IMR-90 (cell line): Measurements from ENCODE around the gene NDUFS7. TPM values are rescaled to one million over a fixed set of nuclear protein-coding genes. Genes with fewer than 3 reads are reported as not detected.

Experiments used
- ATAC-seq: fragments of 200-7000 bp; cut with Tn5 transposase; 2 replicates; pipeline ENCODE4 v1.9.1; 2020; ENCODE audit warnings: low read depth, mild to moderate bottlenecking, moderate library complexity
- BruUV-seq: library from RNA; stranded (reverse); fragments of 400-500 nt; replicated peaks from 2 replicates; lab custom pipeline; 2021; lab: Mats Ljungman, UMichigan
- CTCF ChIA-PET: fragments of 300-600 bp; formaldehyde crosslinking; extraction: SDS; loops from one replicate; lab custom pipeline; 2021; ENCODE audit warnings: antibody characterized with exemption; lab: Yijun Ruan, JAX
- POLR2A ChIA-PET: fragments of 300-600 bp; sonication (Branson Sonifier 250); formaldehyde crosslinking; loops from one replicate; lab custom pipeline; 2022; ENCODE audit warnings: antibody characterized with exemption; ENCODE audit not compliant: unreplicated experiment; lab: Charles Lee
- DNase-seq: peaks from one replicate; pipeline ENCODE4 v3.0.0; 2013
- H2AFZ ChIP-seq: replicated peaks from 2 replicates; pipeline ENCODE3; 2013; ENCODE audit warnings: low read length, mild to moderate bottlenecking; ENCODE audit not compliant: poor library complexity
- H2AK5ac ChIP-seq: 2 replicates; pipeline ENCODE4 v1.6.1; 2013; ENCODE audit warnings: low read depth, low read length, inconsistent platforms
- H2AK9ac ChIP-seq: replicated peaks from 2 replicates; pipeline ENCODE3; 2013; ENCODE audit warnings: mild to moderate bottlenecking, low read depth, low read length, moderate library complexity; ENCODE audit not compliant: poor library complexity
- H2BK120ac ChIP-seq: 2 replicates; pipeline ENCODE4 v1.6.1; 2013; ENCODE audit warnings: low read depth, low read length, inconsistent platforms
- H2BK15ac ChIP-seq: 3 replicates; pipeline ENCODE4 v1.6.1; 2013; ENCODE audit warnings: low read depth, low read length, inconsistent platforms
- H2BK20ac ChIP-seq: 2 replicates; pipeline ENCODE4 v1.6.1; 2013; ENCODE audit warnings: low read depth, mild to moderate bottlenecking, inconsistent platforms, low read length, moderate library complexity
- H2BK5ac ChIP-seq: 2 replicates; pipeline ENCODE4 v1.6.1; 2013; ENCODE audit warnings: mild to moderate bottlenecking, low read depth, low read length, inconsistent platforms; ENCODE audit not compliant: poor library complexity, severe bottlenecking
- H3K14ac ChIP-seq: replicated peaks from 2 replicates; pipeline ENCODE4 v1.6.1; 2013; ENCODE audit warnings: low read depth, low read length, inconsistent platforms
- H3K18ac ChIP-seq: 2 replicates; pipeline ENCODE4 v1.6.1; 2013; ENCODE audit warnings: low read depth, low read length, control low read depth
- H3K23ac ChIP-seq: 2 replicates; pipeline ENCODE4 v1.6.1; 2013; ENCODE audit warnings: low read depth, low read length, inconsistent platforms
- H3K27ac ChIP-seq: 2 replicates; pipeline ENCODE4 v1.5.1; 2013; ENCODE audit warnings: mild to moderate bottlenecking, control low read depth, low read length; ENCODE audit not compliant: insufficient read depth
- H3K27me3 ChIP-seq: 2 replicates; pipeline ENCODE4 v1.6.1; 2013; ENCODE audit warnings: low read length; ENCODE audit not compliant: control insufficient read depth, insufficient read depth
- H3K36me3 ChIP-seq: 2 replicates; pipeline ENCODE4 v1.6.1; 2013; ENCODE audit warnings: low read length, mixed read lengths; ENCODE audit not compliant: control insufficient read depth, insufficient read depth
- H3K4ac ChIP-seq: 2 replicates; pipeline ENCODE4 v1.6.1; 2013; ENCODE audit warnings: low read depth, low read length, inconsistent platforms
- H3K4me1 ChIP-seq: 2 replicates; pipeline ENCODE4 v1.6.1; 2013; ENCODE audit warnings: low read length, mixed read lengths; ENCODE audit not compliant: control insufficient read depth, insufficient read depth
- H3K4me2 ChIP-seq: 2 replicates; pipeline ENCODE4 v1.6.1; 2013; ENCODE audit warnings: low read depth, mild to moderate bottlenecking, control low read depth, low read length, moderate library complexity
- H3K4me3 ChIP-seq: 2 replicates; pipeline ENCODE4 v1.5.1; 2013; ENCODE audit warnings: low read depth, mild to moderate bottlenecking, control low read depth, low read length, moderate library complexity; ENCODE audit not compliant: insufficient read depth
- H3K56ac ChIP-seq: 2 replicates; pipeline ENCODE4 v1.6.1; 2013; ENCODE audit warnings: low read length, inconsistent platforms; ENCODE audit not compliant: insufficient read depth; ENCODE audit errors: extremely low read depth
- H3K79me1 ChIP-seq, 2 experiments: 2 replicates each; pipeline ENCODE4 v1.6.1; 2013; ENCODE audit warnings: low read length in 2 of 2, inconsistent platforms in 1 of 2, low read depth in 1 of 2
- H3K9ac ChIP-seq: 2 replicates; pipeline ENCODE4 v1.6.1; 2013; ENCODE audit warnings: low read depth, low read length, control low read depth
- H3K9me1 ChIP-seq: 2 replicates; pipeline ENCODE4 v1.6.1; 2013; ENCODE audit warnings: low read length, inconsistent platforms; ENCODE audit not compliant: insufficient read depth
- H3K9me3 ChIP-seq: 2 replicates; pipeline ENCODE4 v1.6.1; 2013; ENCODE audit warnings: low read length; ENCODE audit not compliant: control insufficient read depth, insufficient read depth
- H4K20me1 ChIP-seq: 2 replicates; pipeline ENCODE4 v1.6.1; 2013; ENCODE audit warnings: low read length, inconsistent platforms; ENCODE audit not compliant: insufficient read depth
- H4K5ac ChIP-seq: 2 replicates; pipeline ENCODE4 v1.6.1; 2013; ENCODE audit warnings: mild to moderate bottlenecking, low read depth, low read length, control low read depth
- H4K8ac ChIP-seq, 2 experiments: 2 replicates each; pipeline ENCODE4 v1.6.1; 2013; ENCODE audit warnings: low read depth in 2 of 2, low read length in 2 of 2, control low read depth in 1 of 2, inconsistent platforms in 1 of 2
- H4K91ac ChIP-seq: 2 replicates; pipeline ENCODE4 v1.6.1; 2013; ENCODE audit warnings: low read depth, low read length, inconsistent platforms; ENCODE audit not compliant: insufficient read depth
- BHLHE40 ChIP-seq: fragments of 150-350 bp; IDR thresholded peaks from 2 replicates; pipeline ENCODE4 v1.6.1; 2016; ENCODE audit warnings: mild to moderate bottlenecking, low read depth, low read length
- CEBPB ChIP-seq: IDR thresholded peaks from 2 replicates; pipeline ENCODE4 v1.6.1; 2012; ENCODE audit warnings: low read depth, low read length, improper control_type of control experiment
- CHD1 ChIP-seq: IDR thresholded peaks from 2 replicates; pipeline ENCODE4 v1.6.1; 2012; ENCODE audit warnings: low read depth, low read length, improper control_type of control experiment
- CTCF ChIP-seq: conservative IDR thresholded peaks from 2 replicates; pipeline ENCODE4 v1.5.1; 2012; ENCODE audit warnings: mild to moderate bottlenecking, low read depth, low read length, improper control_type of control experiment
- FOS ChIP-seq: fragments of 150-350 bp; IDR thresholded peaks from 2 replicates; pipeline ENCODE4 v1.6.1; 2016; ENCODE audit warnings: low read depth, low read length
- MAFK ChIP-seq: IDR thresholded peaks from 2 replicates; pipeline ENCODE4 v1.6.1; 2012; ENCODE audit warnings: low read depth, low read length, improper control_type of control experiment
- MXI1 ChIP-seq: IDR thresholded peaks from 2 replicates; pipeline ENCODE4 v1.6.1; 2012; ENCODE audit warnings: low read depth, mild to moderate bottlenecking, low read length, moderate library complexity, borderline replicate concordance
- RFX5 ChIP-seq: IDR thresholded peaks from 2 replicates; pipeline ENCODE4 v1.8.0; 2012; ENCODE audit warnings: low read depth, mild to moderate bottlenecking, low read length, moderate library complexity
- SMC3 ChIP-seq: fragments of 150-350 bp; IDR thresholded peaks from 2 replicates; pipeline ENCODE4 v1.6.1; 2016; ENCODE audit warnings: low read depth, mild to moderate bottlenecking, antibody characterized with exemption, low read length, moderate library complexity
- USF2 ChIP-seq: fragments of 150-350 bp; IDR thresholded peaks from 2 replicates; pipeline ENCODE4 v1.6.1; 2017; ENCODE audit warnings: mild to moderate bottlenecking, antibody characterized with exemption, low read length, low read depth
- WGBS, 2 experiments: methylation state at CpG; one replicate each; pipeline versions ENCODE4 v1.1.5 to v1.1.7; 2013; ENCODE audit warnings: missing lambda C conversion rate in 2 of 2; ENCODE audit not compliant: insufficient read length in 1 of 2; ENCODE audit errors: extremely low coverage in 2 of 2; 5-methylcytosine and 5-hydroxymethylcytosine counted together
- dilution Hi-C: fragments of 300-500 bp; cut with HindIII; formaldehyde crosslinking; loops from one replicate; pipeline ENCODE4 v1.14.3; 2018; ENCODE audit warnings: low sequenced_read_pairs; ENCODE audit not compliant: unreplicated experiment
- in situ Hi-C: fragments of 300-500 bp; cut with MboI; formaldehyde crosslinking; loops from 3 replicates; pipeline ENCODE4 v1.14.3; 2019; ENCODE audit warnings: low sequenced_read_pairs, inconsistent platforms, mixed read lengths
- intact Hi-C: fragments of 100-400 bp; cut with micrococcal nuclease; formaldehyde crosslinking; loops from 2 replicates; pipeline ENCODE4 v1.10.0; 2022
- polyA plus RNA-seq, 3 experiments: library from polyadenylated mRNA; depleted of rRNA; stranded (reverse); fragments of >200 nt; gene quantifications; 2 replicates each; pipeline ENCODE4 v1.2.3, GENCODE V29; 2012; ENCODE audit warnings: low replicate concordance in 1 of 3
- total RNA-seq: library from RNA; depleted of rRNA; stranded (reverse); fragments of >200 nt; gene quantifications from 2 replicates; pipeline ENCODE4 v1.2.3, GENCODE V29; 2012

NDUFS7 gene
- total and polyA plus RNA-seq, 2 of the 4 experiments (the other 2 are of a cell fraction): 60.8 to 136 TPM

- H3K9ac ChIP-seq: no peak overlapping the region
- H4K20me1 ChIP-seq: peaks cover 18% of the 10 kb centered on the region
- no peak overlapping the region for H3K4me3 ChIP-seq
- 95% methylated on average over 13 of the region's 24 CpGs; no CpG with 5 or more reads in 1 of the 2 experiments for WGBS, 2 experiments
- H3K18ac ChIP-seq: no peak overlapping the region
- H3K4ac ChIP-seq: no peak overlapping the region
- H2AK9ac ChIP-seq: no peak overlapping the region
- no peak overlapping the region for H3K4me2 ChIP-seq
- intact Hi-C loops (no loop called here), in situ Hi-C loops (no loop called here), dilution Hi-C loops (no loop called here)
- no peak overlapping the region for H2BK5ac ChIP-seq
- no peaks in the 10 kb centered on the region for H3K27me3 ChIP-seq
- H3K56ac ChIP-seq: no peak overlapping the region
- H4K8ac ChIP-seq: no peak overlapping the region
- H4K5ac ChIP-seq: no peak overlapping the region
- no peak overlapping the region for H3K23ac ChIP-seq
- no peak overlapping the region for H4K91ac ChIP-seq
- H3K79me1 ChIP-seq: peaks cover 19 to 54% of the 10 kb centered on the region in 2 experiments
- no peak for TF ChIP-seq RFX5
- no peak for TF ChIP-seq USF2
- no peak for TF ChIP-seq MAFK
- TF ChIP-seq MXI1: no peak
- no peak for TF ChIP-seq SMC3
- TF ChIP-seq CTCF: no peak
- TF ChIP-seq CHD1: no peak
- TF ChIP-seq CEBPB: no peak
- no peak for TF ChIP-seq FOS
- TF ChIP-seq BHLHE40: no peak
- BruUV-seq: no TSS peak
- no peak overlapping the region for H2BK15ac ChIP-seq
- H2BK120ac ChIP-seq: no peak overlapping the region
- H3K9me3 ChIP-seq: no peaks in the 10 kb centered on the region
- no peaks in the 10 kb centered on the region for H3K4me1 ChIP-seq
- H2BK20ac ChIP-seq: no peak overlapping the region
- ChIA-PET CTCF (no interaction called here), POLR2A (no interaction called here)
- no peak for DNase-seq
- H2AK5ac ChIP-seq: no peak overlapping the region
- no peak overlapping the region for H2AFZ ChIP-seq
- peaks cover 61% of the 10 kb centered on the region for H3K36me3 ChIP-seq
- ATAC-seq: no peak
- H3K9me1 ChIP-seq: no peaks in the 10 kb centered on the region; the same call in 1 of the 2 replicates
- no peak overlapping the region for H3K14ac ChIP-seq
- no peak overlapping the region for H3K27ac ChIP-seq
Measured at GRCh38 chr19:1431759-1432506, 48.2 kb downstream of the NDUFS7 start.
